ENCODE results near the gene HTR3D. TPM values are rescaled to one million over a fixed set of nuclear protein-coding genes. Genes with fewer than 3 reads are reported as not detected.

Gene HTR3D
- total and polyA plus RNA-seq, 2 experiments from 2014 or later, result not detected

- 69 to 72% methylated on average over 16 of the region's 16 CpGs for WGBS, 2 experiments (ENCODE audit: low coverage in 1 of 2, low lambda C conversion rate in 2 of 2, missing lambda C conversion rate in 2 of 2)
- no peaks in the 10 kb centered on the region for H3F3A ChIP-seq (ENCODE audit: insufficient read depth)
- no peaks in the 10 kb centered on the region for H4K20me1 ChIP-seq (ENCODE audit: insufficient read depth)
- H3K9ac ChIP-seq, result no peak overlapping the region
- no peaks in the 10 kb centered on the region for H3K4me1 ChIP-seq (ENCODE audit: insufficient read depth)
- no peak for DNase-seq
- no peaks in the 10 kb centered on the region for H3K36me3 ChIP-seq (ENCODE audit: low read depth)
- H3K9me2 ChIP-seq (ENCODE audit: insufficient read depth), result no peaks in the 10 kb centered on the region
- H3K27ac ChIP-seq, result no peak overlapping the region
- no peaks in the 10 kb centered on the region for H3K79me2 ChIP-seq (ENCODE audit: insufficient read depth)
- no peak overlapping the region for H3K4me3 ChIP-seq
- H3K9me3 ChIP-seq (ENCODE audit: low read depth), result no peaks in the 10 kb centered on the region
- H2AFZ ChIP-seq, result no peak overlapping the region
- no peaks in the 10 kb centered on the region for H3K27me3 ChIP-seq (replicated peaks; ENCODE audit: insufficient read depth)
- no peak for TF ChIP-seq EZH2phosphoT487 (IDR thresholded peaks at IDR 0.05; ENCODE audit: insufficient read depth, low read depth)
- no peak for TF ChIP-seq EZH2 (IDR thresholded peaks at IDR 0.05; ENCODE audit: insufficient read depth, poor library complexity, severe bottlenecking)
- in situ Hi-C loops (cut with MboI), result no loop called here
- H3K4me2 ChIP-seq (ENCODE audit: unreplicated experiment), result no peak overlapping the region
Measured at GRCh38 chr3:184081116-184081830, 49.7 kb downstream of the HTR3D start.

- no peak overlapping the region for H3K4me2 ChIP-seq (ENCODE audit: unreplicated experiment)
- no peak overlapping the region for H2AFZ ChIP-seq
- 54 to 61% methylated on average over 10 of the region's 10 CpGs for WGBS, 2 experiments (ENCODE audit: low coverage in 1 of 2, low lambda C conversion rate in 2 of 2, missing lambda C conversion rate in 2 of 2)
- H3K36me3 ChIP-seq (ENCODE audit: low read depth), result no peaks in the 10 kb centered on the region
- no peaks in the 10 kb centered on the region for H3K27me3 ChIP-seq (replicated peaks; ENCODE audit: insufficient read depth)
- in situ Hi-C loops (cut with MboI), result no loop called here
- no peak for DNase-seq
- no peak for TF ChIP-seq EZH2 (IDR thresholded peaks at IDR 0.05; ENCODE audit: insufficient read depth, poor library complexity, severe bottlenecking)
- no peak for TF ChIP-seq EZH2phosphoT487 (IDR thresholded peaks at IDR 0.05; ENCODE audit: insufficient read depth, low read depth)
- H3K9ac ChIP-seq, result no peak overlapping the region
- no peaks in the 10 kb centered on the region for H3K9me3 ChIP-seq (ENCODE audit: low read depth)
- no peaks in the 10 kb centered on the region for H3K9me2 ChIP-seq (ENCODE audit: insufficient read depth)
- H4K20me1 ChIP-seq (ENCODE audit: insufficient read depth), result no peaks in the 10 kb centered on the region
- H3K4me3 ChIP-seq, result no peak overlapping the region
- H3K27ac ChIP-seq, result no peak overlapping the region
- no peaks in the 10 kb centered on the region for H3K4me1 ChIP-seq (ENCODE audit: insufficient read depth)
- no peaks in the 10 kb centered on the region for H3F3A ChIP-seq (ENCODE audit: insufficient read depth)
- H3K79me2 ChIP-seq (ENCODE audit: insufficient read depth), result no peaks in the 10 kb centered on the region
Measured at GRCh38 chr3:184082034-184082433, 50.5 kb downstream of the HTR3D start.

- Histone ChIP-seq H3K36me3 (ENCODE audit: low read depth) (no peaks in the 10 kb centered on the region), H3K9ac (no peak overlapping the region), H3K9me3 (ENCODE audit: low read depth) (no peaks in the 10 kb centered on the region), H2AFZ (no peak overlapping the region), H3K9me2 (ENCODE audit: insufficient read depth) (no peaks in the 10 kb centered on the region), H3K4me1 (ENCODE audit: insufficient read depth) (no peaks in the 10 kb centered on the region), H3K4me3 (no peak overlapping the region), H3K27ac (no peak overlapping the region), H3F3A (ENCODE audit: insufficient read depth) (no peaks in the 10 kb centered on the region), H3K79me2 (ENCODE audit: insufficient read depth) (no peaks in the 10 kb centered on the region), H3K4me2 (ENCODE audit: unreplicated experiment) (no peak overlapping the region), H3K27me3 (replicated peaks; ENCODE audit: insufficient read depth) (no peaks in the 10 kb centered on the region), H4K20me1 (ENCODE audit: insufficient read depth) (no peaks in the 10 kb centered on the region)
- no peak for DNase-seq
- in situ Hi-C loops (cut with MboI), result no loop called here
- 24 to 31% methylated on average over 2 of the region's 2 CpGs for WGBS, 2 experiments (ENCODE audit: low coverage in 1 of 2, low lambda C conversion rate in 2 of 2, missing lambda C conversion rate in 2 of 2)
- TF ChIP-seq EZH2 (IDR thresholded peaks at IDR 0.05; ENCODE audit: insufficient read depth, poor library complexity, severe bottlenecking) (no peak), EZH2phosphoT487 (IDR thresholded peaks at IDR 0.05; ENCODE audit: insufficient read depth, low read depth) (no peak)
Measured at GRCh38 chr3:184082465-184082864, 50.9 kb downstream of the HTR3D start.

GRCh38 chr3:184085389-184085852 is 53.9 kb downstream of the HTR3D start:
- H3K4me1 ChIP-seq (ENCODE audit: insufficient read depth), result no peaks in the 10 kb centered on the region
- DNase-seq, result no peak
- H3K4me2 ChIP-seq (ENCODE audit: unreplicated experiment), result no peak overlapping the region
- no peaks in the 10 kb centered on the region for H3K9me3 ChIP-seq (ENCODE audit: low read depth)
- H2AFZ ChIP-seq, result no peak overlapping the region
- no peaks in the 10 kb centered on the region for H4K20me1 ChIP-seq (ENCODE audit: insufficient read depth)
- no peaks in the 10 kb centered on the region for H3K27me3 ChIP-seq (replicated peaks; ENCODE audit: insufficient read depth)
- H3F3A ChIP-seq (ENCODE audit: insufficient read depth), result no peaks in the 10 kb centered on the region
- H3K9me2 ChIP-seq (ENCODE audit: insufficient read depth), result no peaks in the 10 kb centered on the region
- no peak overlapping the region for H3K27ac ChIP-seq
- no peak overlapping the region for H3K9ac ChIP-seq
- H3K36me3 ChIP-seq (ENCODE audit: low read depth), result no peaks in the 10 kb centered on the region
- in situ Hi-C loops (cut with MboI), result no loop called here
- no peaks in the 10 kb centered on the region for H3K79me2 ChIP-seq (ENCODE audit: insufficient read depth)
- H3K4me3 ChIP-seq, result no peak overlapping the region
- TF ChIP-seq EZH2phosphoT487 (IDR thresholded peaks at IDR 0.05; ENCODE audit: insufficient read depth, low read depth), result no peak
- TF ChIP-seq EZH2 (IDR thresholded peaks at IDR 0.05; ENCODE audit: insufficient read depth, poor library complexity, severe bottlenecking), result no peak
- 77 to 84% methylated on average over 3 of the region's 3 CpGs for WGBS, 2 experiments (ENCODE audit: low coverage in 1 of 2, low lambda C conversion rate in 2 of 2, missing lambda C conversion rate in 2 of 2)

Small RNA genes within 50 kb of the gene (small RNA-seq; reads per million reads assigned to genes)
- not detected for gene RF00019 (ENCODE audit: low read depth, low replicate concordance)

Other genes starting within 250 kb of the HTR3D start
- gene MAP6D1, start 206.2 kb upstream of the HTR3D start, total RNA-seq (2014; rRNA removed; shearing (Covaris generic)), result 2.5 and 5.5 TPM in 2 replicates
- 2.8 and 3.2 TPM in 2 replicates for gene MAP6D1, start 206.2 kb upstream of the HTR3D start, polyA plus RNA-seq (2016; fragmentation: Nextera tagmentation; extraction: Ambion mirVana)
- 35.9 and 36.9 TPM in 2 replicates for gene PARL, start 146.9 kb upstream of the HTR3D start, total RNA-seq (2014; rRNA removed; shearing (Covaris generic))
- 61.7 and 65.0 TPM in 2 replicates for gene PARL, start 146.9 kb upstream of the HTR3D start, polyA plus RNA-seq (2016; fragmentation: Nextera tagmentation; extraction: Ambion mirVana)
- 14.0 and 14.7 TPM in 2 replicates for gene ABCC5, start 13.9 kb upstream of the HTR3D start, total RNA-seq (2014; rRNA removed; shearing (Covaris generic))
- 16.1 and 17.1 TPM in 2 replicates for gene ABCC5, start 13.9 kb upstream of the HTR3D start, polyA plus RNA-seq (2016; fragmentation: Nextera tagmentation; extraction: Ambion mirVana)
- gene HTR3C, start 21.3 kb downstream of the HTR3D start, total RNA-seq (2014; rRNA removed; shearing (Covaris generic)), result not detected in 2 replicates
- gene HTR3C, start 21.3 kb downstream of the HTR3D start, polyA plus RNA-seq (2016; fragmentation: Nextera tagmentation; extraction: Ambion mirVana), result not detected in 2 replicates
- gene HTR3E, start 65.3 kb downstream of the HTR3D start, total RNA-seq (2014; rRNA removed; shearing (Covaris generic)), result not detected in 2 replicates
- gene HTR3E, start 65.3 kb downstream of the HTR3D start, polyA plus RNA-seq (2016; fragmentation: Nextera tagmentation; extraction: Ambion mirVana), result not detected in 2 replicates
- gene EIF2B5, start 103.6 kb downstream of the HTR3D start, total RNA-seq (2014; rRNA removed; shearing (Covaris generic)), result 27.8 and 55.5 TPM in 2 replicates
- 28.3 and 31.2 TPM in 2 replicates for gene EIF2B5, start 103.6 kb downstream of the HTR3D start, polyA plus RNA-seq (2016; fragmentation: Nextera tagmentation; extraction: Ambion mirVana)
- gene DVL3, start 123.6 kb downstream of the HTR3D start, total RNA-seq (2014; rRNA removed; shearing (Covaris generic)), result 66.9 and 76.4 TPM in 2 replicates
- gene DVL3, start 123.6 kb downstream of the HTR3D start, polyA plus RNA-seq (2016; fragmentation: Nextera tagmentation; extraction: Ambion mirVana), result 31.1 and 42.7 TPM in 2 replicates
- 889 and 951 TPM in 2 replicates for gene AP2M1, start 143.1 kb downstream of the HTR3D start, total RNA-seq (2014; rRNA removed; shearing (Covaris generic))
- 1,073 and 1,100 TPM in 2 replicates for gene AP2M1, start 143.1 kb downstream of the HTR3D start, polyA plus RNA-seq (2016; fragmentation: Nextera tagmentation; extraction: Ambion mirVana)
- 47.8 and 56.5 TPM in 2 replicates for gene ABCF3, start 154.5 kb downstream of the HTR3D start, total RNA-seq (2014; rRNA removed; shearing (Covaris generic))
- 58.6 and 59.1 TPM in 2 replicates for gene ABCF3, start 154.5 kb downstream of the HTR3D start, polyA plus RNA-seq (2016; fragmentation: Nextera tagmentation; extraction: Ambion mirVana)
- not detected in 2 replicates for gene VWA5B2, start 197.8 kb downstream of the HTR3D start, total RNA-seq (2014; rRNA removed; shearing (Covaris generic))
- not detected in 2 replicates for gene VWA5B2, start 197.8 kb downstream of the HTR3D start, polyA plus RNA-seq (2016; fragmentation: Nextera tagmentation; extraction: Ambion mirVana)
- 52.7 and 66.1 TPM in 2 replicates for gene ALG3, start 217.2 kb downstream of the HTR3D start, total RNA-seq (2014; rRNA removed; shearing (Covaris generic))
- 94.2 and 94.7 TPM in 2 replicates for gene ALG3, start 217.2 kb downstream of the HTR3D start, polyA plus RNA-seq (2016; fragmentation: Nextera tagmentation; extraction: Ambion mirVana)
- 4.0 and 7.2 TPM in 2 replicates for gene EEF1AKMT4, start 217.9 kb downstream of the HTR3D start, total RNA-seq (2014; rRNA removed; shearing (Covaris generic))
- 5.3 and 6.1 TPM in 2 replicates for gene EEF1AKMT4, start 217.9 kb downstream of the HTR3D start, polyA plus RNA-seq (2016; fragmentation: Nextera tagmentation; extraction: Ambion mirVana)
- gene CAMK2N2, start 229.8 kb downstream of the HTR3D start, total RNA-seq (2014; rRNA removed; shearing (Covaris generic)), result 0.11 TPM in 1 of 2 replicates, not detected in the other
- 0.14 TPM in 1 of 2 replicates, not detected in the other for gene CAMK2N2, start 229.8 kb downstream of the HTR3D start, polyA plus RNA-seq (2016; fragmentation: Nextera tagmentation; extraction: Ambion mirVana)
- not detected in 2 replicates for gene ECE2, start 244.3 kb downstream of the HTR3D start, total RNA-seq (2014; rRNA removed; shearing (Covaris generic))
- gene ECE2, start 244.3 kb downstream of the HTR3D start, polyA plus RNA-seq (2016; fragmentation: Nextera tagmentation; extraction: Ambion mirVana), result not detected in 2 replicates

Measured in GM23248 (cell line).